HG02870 (cell line): ENCODE data around the gene CPAMD8.
"Not testable (repeated sequence)": the region's sequence is repeated elsewhere in the genome, so short reads cannot be mapped to it uniquely, and the experiment has no call there.

Experiments used
- ATAC-seq: cut with Tn5 transposase; IDR thresholded peaks from one replicate; pipeline ENCODE4 v1.9.1; 2021; ENCODE audit warnings: mild to moderate bottlenecking, moderate library complexity; ENCODE audit not compliant: unreplicated experiment

The CPAMD8 gene

GRCh38 chr19:17043744-17044143, 17.1 kb upstream of the CPAMD8 start:
- ATAC-seq, result no peak

GRCh38 chr19:17041976-17042375, 15.4 kb upstream of the CPAMD8 start:
- ATAC-seq, result no peak

DNA sequence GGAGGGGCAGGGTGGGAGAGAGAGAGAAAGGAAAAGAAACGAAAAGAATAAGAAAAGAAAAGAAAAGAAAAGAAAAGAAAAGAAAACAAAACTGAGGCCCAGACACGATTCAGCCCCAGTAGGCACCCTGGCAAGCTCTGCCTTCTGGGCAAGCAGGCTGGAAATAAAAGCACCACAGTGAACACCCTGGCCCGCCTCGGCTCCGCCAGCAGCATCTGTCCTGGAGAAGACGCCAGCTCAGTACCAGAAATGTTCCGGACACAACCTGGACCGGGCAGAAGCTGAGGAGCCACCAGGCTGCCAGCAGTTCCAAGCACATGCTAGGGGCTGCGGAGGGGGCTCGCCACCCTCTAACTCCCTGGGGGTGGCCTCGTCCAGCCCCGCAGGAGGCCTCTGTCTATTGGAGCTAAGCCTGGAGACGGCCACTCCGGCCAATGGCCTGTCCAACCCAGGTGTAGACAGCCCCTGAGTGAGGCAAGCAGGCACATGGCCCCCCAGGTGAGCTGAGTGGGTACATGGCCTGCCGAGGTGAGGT, 11.4 kb upstream of the CPAMD8 start:
- no peak for ATAC-seq

- ATAC-seq, result no peak
These were observed 10.6 kb upstream of the CPAMD8 start for GRCh38 chr19:17037184-17037583.

GRCh38 chr19:17036640-17037039, 10.0 kb upstream of the CPAMD8 start:
- no peak for ATAC-seq

GRCh38 chr19:17035842-17036424, 9.3 kb upstream of the CPAMD8 start:
- no peak for ATAC-seq

GRCh38 chr19:17031741-17032140, 5.1 kb upstream of the CPAMD8 start:
- ATAC-seq, result no peak

DNA sequence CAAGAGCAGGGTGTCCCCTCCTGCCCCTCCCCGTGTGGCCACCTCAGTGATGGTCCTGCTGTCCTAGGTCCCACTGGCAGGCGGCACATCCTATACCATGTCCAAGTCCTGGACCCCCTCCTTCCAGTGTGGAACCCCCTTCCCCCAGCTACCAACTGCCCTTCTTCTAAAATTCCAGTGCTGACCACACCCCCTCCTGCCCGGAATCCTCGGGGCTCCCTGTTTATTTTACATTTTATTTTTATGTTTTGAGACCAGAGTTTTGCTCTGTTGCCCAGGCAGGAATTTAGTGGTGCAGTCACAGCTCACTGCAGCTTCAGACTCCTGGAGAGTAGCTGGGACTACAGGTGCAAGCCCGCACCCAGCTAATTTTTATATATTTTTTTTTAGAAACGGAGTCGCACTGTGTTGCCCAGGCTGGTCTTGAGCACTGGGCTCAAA, 945 bp upstream of the CPAMD8 start:
- ATAC-seq, result no peak

- ATAC-seq, result no peak
These were observed 485 bp downstream of the CPAMD8 start for GRCh38 chr19:17025991-17026658.

GRCh38 chr19:17025361-17025760, 1.2 kb downstream of the CPAMD8 start:
- ATAC-seq, result no peak

GRCh38 chr19:17024941-17025340, 1.7 kb downstream of the CPAMD8 start:
- ATAC-seq, result not testable (repeated sequence)

DNA sequence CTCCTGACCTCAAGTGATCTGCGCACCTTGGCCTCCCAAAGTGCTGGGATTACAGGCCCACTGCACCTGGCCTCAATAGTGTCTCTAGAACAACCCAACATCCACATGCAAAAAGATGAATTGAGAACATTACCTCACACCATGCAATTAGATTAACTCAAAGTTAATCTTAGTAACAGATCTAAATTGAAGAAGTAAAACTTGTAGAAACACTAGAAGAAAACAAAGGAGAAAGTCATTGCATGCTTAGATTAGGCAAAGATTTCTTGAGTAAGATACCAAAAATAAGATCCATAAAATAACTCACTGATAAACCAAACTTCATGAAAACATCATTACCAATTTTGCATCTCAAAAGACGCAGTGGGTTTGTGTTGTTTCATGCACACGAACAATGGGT, 2.8 kb downstream of the CPAMD8 start:
- ATAC-seq, result no peak

GRCh38 chr19:17022738-17023137, 3.9 kb downstream of the CPAMD8 start:
- ATAC-seq, result no peak

- no peak for ATAC-seq
These were observed 4.6 kb downstream of the CPAMD8 start for GRCh38 chr19:17021793-17022590.

- ATAC-seq, result no peak
These were observed 5.3 kb downstream of the CPAMD8 start for GRCh38 chr19:17021328-17021727.

DNA sequence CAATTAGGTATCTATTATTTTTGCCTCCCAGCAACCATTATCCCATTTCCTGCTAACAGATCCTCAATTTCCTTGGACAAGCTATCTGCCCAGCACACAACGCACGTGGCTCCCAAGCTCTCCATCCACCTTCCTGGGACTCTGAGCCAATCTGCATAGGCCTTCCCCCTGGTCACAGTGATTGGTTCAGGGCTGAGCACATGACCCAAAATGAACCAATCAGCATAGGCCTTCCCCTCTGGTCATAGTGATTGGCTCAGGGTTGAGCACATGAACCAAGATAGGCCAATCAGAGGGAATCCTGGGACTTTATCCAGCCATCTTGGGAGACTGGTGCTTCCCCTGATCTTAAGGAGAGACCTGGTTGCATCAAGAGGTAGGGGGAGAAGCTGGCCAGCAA, 5.8 kb downstream of the CPAMD8 start:
- ATAC-seq, result no peak

DNA sequence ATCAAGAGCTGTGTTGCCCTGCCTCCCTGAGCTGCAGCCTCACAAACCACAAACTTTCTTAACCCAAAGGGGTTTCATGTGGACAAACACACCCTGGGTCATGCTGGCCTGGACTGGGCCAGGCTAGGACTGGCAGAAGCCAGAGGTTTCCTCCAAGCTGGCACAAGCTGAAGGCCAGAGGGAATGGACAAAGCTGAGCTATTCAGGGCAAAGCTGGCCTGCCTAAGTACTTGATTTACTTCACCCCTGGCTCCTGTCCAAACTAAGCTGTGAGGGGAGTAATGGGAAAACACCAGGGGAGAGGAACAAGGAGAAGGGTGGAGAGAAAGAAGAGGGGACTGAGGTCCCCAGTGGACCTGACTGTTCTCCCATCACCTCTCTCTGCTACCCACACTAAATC, 6.2 kb downstream of the CPAMD8 start:
- no peak for ATAC-seq

- not testable (repeated sequence) for ATAC-seq
These were observed 12.3 kb downstream of the CPAMD8 start for GRCh38 chr19:17014212-17014861.

DNA sequence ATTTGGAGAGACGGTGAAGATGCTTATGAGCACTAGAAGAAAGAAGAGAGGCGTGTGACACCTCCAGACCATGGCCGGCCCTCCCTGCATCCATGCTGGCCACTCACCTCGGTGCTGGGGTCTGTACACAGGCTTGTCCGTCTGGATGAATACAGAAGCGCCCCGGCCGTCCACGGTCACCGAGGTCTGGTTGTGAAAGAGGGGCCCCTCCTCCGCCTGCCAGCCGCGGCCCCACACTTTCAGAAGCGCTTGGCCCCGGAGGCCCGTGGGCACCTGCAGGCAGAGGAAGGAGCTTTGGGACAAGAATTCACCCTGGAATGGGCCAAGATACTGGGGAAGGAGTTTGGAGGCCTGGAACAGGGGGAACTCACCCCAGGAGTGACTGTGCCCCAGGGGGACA, 15.1 kb downstream of the CPAMD8 start:
- no peak for ATAC-seq

DNA sequence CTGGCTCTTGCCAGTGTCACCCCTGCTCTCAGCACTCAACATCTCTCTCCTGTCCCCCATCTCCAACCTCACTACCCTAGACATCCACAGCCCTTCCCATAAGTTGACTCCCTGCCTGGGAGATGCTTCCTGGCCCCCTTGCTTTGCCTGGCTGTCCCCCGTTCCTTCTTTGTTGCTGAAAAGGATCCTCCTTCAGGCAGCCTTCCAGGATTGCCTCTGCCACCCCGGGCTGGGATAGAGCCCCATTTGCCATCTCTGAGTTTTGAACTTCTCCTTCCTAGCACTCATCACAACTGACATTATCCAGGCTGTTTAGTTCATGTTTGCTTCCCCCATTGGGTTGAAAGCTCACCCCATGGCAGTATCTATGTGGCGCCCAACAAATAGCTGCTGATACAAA, 20.0 kb downstream of the CPAMD8 start:
- ATAC-seq, result no peak

DNA sequence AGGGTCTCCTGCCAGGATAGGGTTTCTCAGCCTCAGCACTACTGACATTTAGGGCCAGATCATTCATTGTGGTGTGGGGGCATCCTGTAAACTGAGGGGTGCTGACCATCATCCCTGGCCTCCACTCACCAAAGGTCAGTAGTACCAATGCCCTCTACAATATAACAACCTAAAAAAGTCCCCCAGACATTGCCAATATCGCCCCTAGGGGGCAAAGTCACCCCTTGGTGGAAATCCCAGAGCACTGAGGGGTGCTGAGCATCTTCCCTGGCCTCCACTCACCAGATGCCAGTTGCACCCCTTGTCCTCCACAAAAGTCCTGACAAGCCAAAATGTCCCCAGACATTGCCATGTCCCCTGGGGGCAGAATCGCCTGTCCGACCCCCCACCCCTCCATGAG, 21.6 kb downstream of the CPAMD8 start:
- no peak for ATAC-seq
